Natural killer cell (primary cell): ENCODE data around the gene ICE1. TPM values are rescaled to one million over a fixed set of nuclear protein-coding genes. Genes with fewer than 3 reads are reported as not detected.
A peak's percentile ranks its signal among the peaks of the same experiment; 100 is the strongest.
"Not testable (repeated sequence)": the region's sequence is repeated elsewhere in the genome, so short reads cannot be mapped to it uniquely, and the experiment has no call there.

Source experiments
- ATAC-seq, 3 donors: fragments of 150-1000 bp in 2 of 3; fragments of 200-7000 bp in 1 of 3; cut with Tn5 transposase; 1 replicate in 1 of 3; 2 replicates in 2 of 3; pipeline ENCODE4 v1.10.0; 2021; ENCODE audit warnings: mild to moderate bottlenecking in 2 of 3, moderate library complexity in 2 of 3
- DNase-seq, 2 donors: peaks; one replicate each; pipeline versions ENCODE4 v3.0.0 to v3.0.0-alpha.2; 2013 to 2021; ENCODE audit warnings: mixed read lengths in 1 of 2
- H3K27ac ChIP-seq: one replicate; pipeline ENCODE4 v1.5.1; 2013; ENCODE audit warnings: mild to moderate bottlenecking, low read length
- H3K27me3 ChIP-seq: one replicate; pipeline ENCODE4 v1.6.1; 2013; ENCODE audit warnings: low read length; ENCODE audit not compliant: control insufficient read depth, insufficient read depth
- H3K36me3 ChIP-seq: one replicate; pipeline ENCODE4 v1.6.1; 2013; ENCODE audit warnings: low read length; ENCODE audit not compliant: control insufficient read depth, insufficient read depth
- H3K4me1 ChIP-seq: one replicate; pipeline ENCODE4 v1.6.1; 2013; ENCODE audit warnings: low read length; ENCODE audit not compliant: control insufficient read depth, insufficient read depth
- H3K4me3 ChIP-seq: one replicate; pipeline ENCODE4 v1.5.1; 2013; ENCODE audit warnings: low read length
- H3K9me3 ChIP-seq: one replicate; pipeline ENCODE4 v1.6.1; 2013; ENCODE audit warnings: low read length; ENCODE audit not compliant: control insufficient read depth, insufficient read depth
- H3K27ac Mint-ChIP-seq, 2 donors: one replicate each; pipeline ENCODE4 v1.8.0; 2022; ENCODE audit warnings: mild to moderate bottlenecking in 2 of 2, mixed read lengths in 2 of 2, moderate library complexity in 1 of 2
- H3K27me3 Mint-ChIP-seq, 2 donors: one replicate each; pipeline ENCODE4 v1.8.0; 2022; ENCODE audit warnings: low read depth in 2 of 2, mixed read lengths in 2 of 2
- H3K36me3 Mint-ChIP-seq: one replicate; pipeline ENCODE4 v1.8.0; 2022; ENCODE audit warnings: mixed read lengths
- H3K4me1 Mint-ChIP-seq, 2 donors: one replicate each; pipeline ENCODE4 v1.8.0; 2022; ENCODE audit warnings: mixed read lengths in 2 of 2
- H3K4me3 Mint-ChIP-seq: one replicate; pipeline ENCODE4 v1.8.0; 2022; ENCODE audit warnings: mild to moderate bottlenecking, moderate library complexity, mixed read lengths
- H3K9me3 Mint-ChIP-seq, 2 donors: one replicate each; pipeline ENCODE4 v1.8.0; 2022; ENCODE audit warnings: mixed read lengths in 2 of 2
- CTCF ChIP-seq: fragments of 200-600 bp; IDR thresholded peaks from one replicate; pipeline ENCODE4 v1.8.0; 2022; ENCODE audit warnings: antibody characterized with exemption
- WGBS: methylation state at CpG from one replicate; pipeline ENCODE4 v1.1.7; 2013; ENCODE audit warnings: missing lambda C conversion rate; ENCODE audit not compliant: insufficient coverage; 5-methylcytosine and 5-hydroxymethylcytosine counted together
- intact Hi-C: fragments of 100-400 bp; cut with micrococcal nuclease; formaldehyde crosslinking; loops from one replicate; pipeline ENCODE4 v1.14.2; 2022
- total RNA-seq, 4 donors: library from RNA; stranded (reverse); fragments of 120-200 nt in 1 of 4; gene quantifications; one replicate each; pipeline versions ENCODE4 v1.2.3 to v1.2.4, GENCODE V29; 2013 to 2022

Gene ICE1
- total RNA-seq, 3 donors from 2014 or later (not counting 1 experiment from before 2014, with no cell fraction given) = 29.7 to 44.5 (median 36.6) TPM

GRCh38 chr5:5512543-5512942, 90.1 kb downstream of the ICE1 start:
- Mint-ChIP-seq H3K4me3 (no peak overlapping the region), H3K36me3 (peaks cover 7% of the 10 kb centered on the region), H3K27ac (no peak overlapping the region), H3K9me3 (no peaks in the 10 kb centered on the region), H3K27me3 (peaks cover 42 to 54% of the 10 kb centered on the region in 2 donors), H3K4me1 (no peaks in the 10 kb centered on the region)
- WGBS = 80% methylated on average over 1 of the region's 4 CpGs
- DNase-seq (no peak), ATAC-seq (no peak)
- Histone ChIP-seq H3K27me3 (no peaks in the 10 kb centered on the region), H3K9me3 (no peaks in the 10 kb centered on the region), H3K4me1 (no peaks in the 10 kb centered on the region), H3K36me3 (no peaks in the 10 kb centered on the region), H3K27ac (no peak overlapping the region), H3K4me3 (no peak overlapping the region)
- no peak for TF ChIP-seq CTCF
- intact Hi-C loops = no loop called here

- DNase-seq, H3K27ac Mint-ChIP-seq, H3K4me3 ChIP-seq, ATAC-seq, H3K36me3 ChIP-seq, H3K4me3 Mint-ChIP-seq, H3K27ac ChIP-seq, H3K27me3 ChIP-seq, H3K9me3 Mint-ChIP-seq, H3K36me3 Mint-ChIP-seq, intact Hi-C loops, H3K9me3 ChIP-seq, H3K4me1 ChIP-seq: not testable (repeated sequence)
- 100% methylated on average over 2 of the region's 4 CpGs for WGBS
- Mint-ChIP-seq H3K27me3 (peaks cover 0 to 10% of the 10 kb centered on the region in 2 donors), H3K4me1 (peaks cover 13 to 17% of the 10 kb centered on the region in 2 donors)
Measured at GRCh38 chr5:5520622-5521021, 98.1 kb downstream of the ICE1 start.

- TF ChIP-seq CTCF = no peak
- DNase-seq (no peak), ATAC-seq (no peak)
- Mint-ChIP-seq H3K4me1 (peaks cover 13 to 17% of the 10 kb centered on the region in 2 donors), H3K4me3 (no peak overlapping the region), H3K27ac (no peak overlapping the region), H3K9me3 (no peaks in the 10 kb centered on the region), H3K27me3 (peaks cover 0 to 10% of the 10 kb centered on the region in 2 donors), H3K36me3 (no peaks in the 10 kb centered on the region)
- Histone ChIP-seq H3K27me3 (no peaks in the 10 kb centered on the region), H3K27ac (no peak overlapping the region), H3K9me3 (no peaks in the 10 kb centered on the region), H3K4me3 (no peak overlapping the region), H3K4me1 (peaks cover 5% of the 10 kb centered on the region), H3K36me3 (no peaks in the 10 kb centered on the region)
- 80% methylated on average over 3 of the region's 8 CpGs for WGBS
- intact Hi-C loops = no loop called here
Measured at GRCh38 chr5:5521029-5521428, 98.6 kb downstream of the ICE1 start.

- WGBS = no CpG with 5 or more reads among the region's 2 CpGs
Measured at GRCh38 chr5:5521478-5521877, 99.0 kb downstream of the ICE1 start.

More at GRCh38 chr5:5521478-5521877, 99.0 kb downstream of the ICE1 start:
- peaks cover 13 to 17% of the 10 kb centered on the region in 2 donors for H3K4me1 Mint-ChIP-seq
- H3K27ac Mint-ChIP-seq = peak overlapping the region; percentile 19 to 68
- Histone ChIP-seq H3K9me3 (no peaks in the 10 kb centered on the region), H3K4me1 (peaks cover 5% of the 10 kb centered on the region), H3K36me3 (no peaks in the 10 kb centered on the region), H3K27ac (no peak overlapping the region), H3K4me3 (no peak overlapping the region), H3K27me3 (no peaks in the 10 kb centered on the region)
- no peaks in the 10 kb centered on the region for H3K36me3 Mint-ChIP-seq
- peaks cover 0 to 7% of the 10 kb centered on the region in 2 donors for H3K27me3 Mint-ChIP-seq
- no peak overlapping the region for H3K4me3 Mint-ChIP-seq
- intact Hi-C loops = no loop called here
- ATAC-seq (no peak), DNase-seq (no peak)
- no peak for TF ChIP-seq CTCF
- H3K9me3 Mint-ChIP-seq = no peaks in the 10 kb centered on the region
